SJSA1 (cell line): Measurements from ENCODE around the gene NSFL1C. TPM values are rescaled to one million over a fixed set of nuclear protein-coding genes. Genes with fewer than 3 reads are reported as not detected.

Source experiments
- DNase-seq, 2 experiments: peaks; one replicate each; pipeline ENCODE4 v3.0.0-alpha.2; 2015 to 2020; ENCODE audit warnings: low spot score in 2 of 2, low read depth in 1 of 2
- H3K27ac ChIP-seq: fragments of 250-450 bp; sonication (Bioruptor Pico); 2 replicates; pipeline ENCODE4 v1.5.1; 2020; ENCODE audit warnings: mild to moderate bottlenecking, moderate library complexity
- H3K27me3 ChIP-seq: fragments of 250-450 bp; sonication (Bioruptor Pico); replicated peaks from 2 replicates; pipeline ENCODE4 v1.5.1; 2020; ENCODE audit warnings: mild to moderate bottlenecking, moderate library complexity
- H3K36me3 ChIP-seq: fragments of 250-450 bp; sonication (Bioruptor Pico); 2 replicates; pipeline ENCODE4 v1.5.1; 2020; ENCODE audit warnings: mild to moderate bottlenecking
- H3K4me1 ChIP-seq: fragments of 250-450 bp; sonication (Bioruptor Pico); replicated peaks from 2 replicates; pipeline ENCODE4 v1.6.1; 2021; ENCODE audit warnings: mild to moderate bottlenecking
- H3K4me3 ChIP-seq: fragments of 250-450 bp; sonication (Bioruptor Pico); 2 replicates; pipeline ENCODE4 v1.5.1; 2020; ENCODE audit warnings: mild to moderate bottlenecking
- H3K9me3 ChIP-seq: fragments of 250-450 bp; sonication (Bioruptor Pico); replicated peaks from 2 replicates; pipeline ENCODE4 v1.5.1; 2020; ENCODE audit warnings: mild to moderate bottlenecking
- total RNA-seq: library from RNA; depleted of rRNA; stranded (reverse); fragments of >200 nt; shearing (Covaris generic); gene quantifications from 2 replicates; pipeline ENCODE4 v1.2.3, GENCODE V29; 2014

NSFL1C gene
- total RNA-seq, 1 experiment from 2014 or later: 57.3 TPM

DNA sequence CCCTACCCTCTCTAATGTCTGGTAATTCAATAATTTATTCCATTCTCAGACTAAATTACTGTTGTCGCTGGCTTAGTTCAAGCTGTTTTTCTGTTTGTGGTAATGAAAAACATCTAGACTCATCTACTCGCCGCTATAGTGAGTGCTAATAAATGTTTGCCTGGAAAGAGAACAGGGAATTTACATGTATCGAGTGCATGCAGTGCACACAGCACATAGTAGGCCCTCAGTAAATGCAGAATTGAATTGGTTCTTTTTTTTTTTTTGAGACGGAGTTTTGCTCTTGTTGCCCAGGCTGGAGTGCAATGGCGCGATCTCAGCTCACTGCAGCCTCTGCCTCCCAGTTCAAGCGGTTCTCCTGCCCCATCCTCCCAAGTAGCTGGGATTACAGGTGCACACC is 7.7 kb upstream of the NSFL1C start:
- Histone ChIP-seq H3K27ac (no peak overlapping the region), H3K4me1 (peaks cover 22% of the 10 kb centered on the region), H3K4me3 (no peak overlapping the region), H3K9me3 (no peaks in the 10 kb centered on the region), H3K27me3 (no peaks in the 10 kb centered on the region), H3K36me3 (no peaks in the 10 kb centered on the region)
- DNase-seq: no peak

- H3K9me3 ChIP-seq: no peaks in the 10 kb centered on the region
- no peaks in the 10 kb centered on the region for H3K27me3 ChIP-seq
- H3K4me3 ChIP-seq: no peak overlapping the region
- no peak for DNase-seq
- no peak overlapping the region for H3K27ac ChIP-seq
- H3K36me3 ChIP-seq: no peaks in the 10 kb centered on the region
- H3K4me1 ChIP-seq: peaks cover 17% of the 10 kb centered on the region
Observed at GRCh38 chr20:1473246-1474220, 6.9 kb upstream of the NSFL1C start.

DNA sequence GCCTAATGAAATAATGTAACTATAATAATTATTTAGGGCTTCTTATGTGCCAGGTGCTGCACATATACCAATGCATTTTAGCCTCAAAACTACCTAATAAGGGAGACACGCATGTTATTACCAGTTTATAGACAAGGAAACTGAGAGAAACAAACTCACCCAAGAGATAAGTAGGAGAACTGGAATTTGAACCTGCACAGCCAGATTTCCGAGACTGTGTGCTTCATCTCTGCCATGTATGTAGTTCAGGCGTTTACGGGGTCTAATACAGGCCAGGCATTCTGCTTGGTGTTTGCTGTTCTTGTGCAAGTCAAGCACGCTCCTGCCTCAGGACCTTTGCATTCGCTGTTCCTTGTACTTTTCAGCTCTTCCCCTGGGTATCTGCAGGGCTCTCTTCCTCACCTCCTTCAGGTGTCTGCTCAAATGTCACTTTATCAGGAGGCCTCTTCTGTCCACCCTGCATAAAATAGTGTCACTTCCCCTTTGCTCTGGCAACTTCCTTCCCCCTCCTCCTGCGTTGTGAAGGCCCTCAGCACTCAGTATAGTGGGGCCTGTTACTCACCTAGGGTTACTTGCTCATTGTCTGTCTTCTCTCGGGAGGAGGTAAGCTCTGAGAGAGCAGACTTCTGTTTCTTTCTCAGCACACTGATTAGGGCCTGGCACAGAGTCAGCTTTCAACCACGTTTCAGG is 6.1 kb upstream of the NSFL1C start:
- H3K27ac ChIP-seq: no peak overlapping the region
- H3K4me3 ChIP-seq: no peak overlapping the region
- H3K36me3 ChIP-seq: no peaks in the 10 kb centered on the region
- no peaks in the 10 kb centered on the region for H3K9me3 ChIP-seq
- no peaks in the 10 kb centered on the region for H3K27me3 ChIP-seq
- no peak for DNase-seq
- H3K4me1 ChIP-seq: peaks cover 13% of the 10 kb centered on the region

DNA sequence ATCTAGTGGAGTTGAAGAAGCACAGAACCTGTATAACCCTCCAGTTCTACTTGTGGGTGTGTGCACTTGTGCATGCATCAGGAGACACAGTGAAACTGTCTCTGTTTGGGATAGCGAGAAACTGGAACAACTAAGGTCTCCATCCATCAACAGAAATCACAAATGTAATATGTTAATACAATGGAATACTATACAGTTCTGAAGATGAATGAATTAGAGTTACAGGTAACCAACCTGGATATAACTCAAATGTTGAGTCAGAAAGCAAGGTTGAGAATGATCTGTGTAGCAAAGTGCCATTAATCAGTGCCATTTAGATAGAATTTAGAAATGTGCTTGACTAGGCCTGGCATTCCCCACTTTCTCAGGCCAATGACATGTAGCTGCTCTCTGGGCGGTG is 4.6 kb upstream of the NSFL1C start:
- Histone ChIP-seq H3K9me3 (peaks cover 3% of the 10 kb centered on the region; the same call in 1 of the 2 replicates), H3K36me3 (peaks cover 4% of the 10 kb centered on the region), H3K4me1 (peaks cover 13% of the 10 kb centered on the region), H3K27ac (no peak overlapping the region), H3K4me3 (no peak overlapping the region), H3K27me3 (no peaks in the 10 kb centered on the region)
- DNase-seq: no peak

GRCh38 chr20:1469925-1470571 is 3.4 kb upstream of the NSFL1C start:
- Histone ChIP-seq H3K27me3 (no peaks in the 10 kb centered on the region), H3K27ac (peak overlapping the region; percentile 59), H3K36me3 (peaks cover 13% of the 10 kb centered on the region), H3K9me3 (peaks cover 3% of the 10 kb centered on the region; the same call in 1 of the 2 replicates), H3K4me1 (peaks cover 22% of the 10 kb centered on the region), H3K4me3 (no peak overlapping the region)
- DNase-seq: peak; percentile 97

GRCh38 chr20:1469306-1469905 is 2.8 kb upstream of the NSFL1C start:
- H3K4me1 ChIP-seq: peaks cover 24% of the 10 kb centered on the region
- no peak for DNase-seq
- peak overlapping the region; percentile 59; the same call in 1 of the 2 replicates for H3K27ac ChIP-seq
- H3K9me3 ChIP-seq: peaks cover 3% of the 10 kb centered on the region; the same call in 1 of the 2 replicates
- peaks cover 20% of the 10 kb centered on the region for H3K36me3 ChIP-seq
- no peak overlapping the region for H3K4me3 ChIP-seq
- H3K27me3 ChIP-seq: no peaks in the 10 kb centered on the region

DNA sequence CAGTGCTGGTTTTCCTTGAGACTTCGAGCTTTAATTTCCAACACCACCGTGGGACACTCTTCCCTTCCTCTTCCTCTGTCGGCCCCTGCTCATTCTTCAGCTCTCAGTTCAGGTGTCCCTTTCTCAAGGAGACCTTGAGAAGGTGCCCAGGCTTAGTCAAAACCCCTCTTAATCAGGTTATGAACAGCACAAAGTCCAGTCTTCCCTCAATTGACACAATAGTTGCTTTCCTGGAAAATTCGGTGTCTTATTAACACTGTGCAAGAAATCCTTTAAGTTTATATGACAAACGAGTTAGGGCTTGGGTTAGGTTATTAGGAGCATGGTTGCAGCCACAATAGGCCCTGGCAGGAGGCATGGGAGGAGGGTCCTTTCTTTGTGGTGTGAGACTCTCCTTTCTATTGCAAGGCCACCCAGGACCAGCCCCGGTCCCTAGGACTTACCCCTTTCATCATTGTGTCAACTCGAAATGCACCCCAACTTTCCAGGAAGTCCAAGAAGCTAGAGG is 1.5 kb upstream of the NSFL1C start:
- Histone ChIP-seq H3K4me3 (no peak overlapping the region), H3K9me3 (peaks cover 3% of the 10 kb centered on the region; the same call in 1 of the 2 replicates), H3K4me1 (peaks cover 24% of the 10 kb centered on the region), H3K27me3 (no peaks in the 10 kb centered on the region), H3K36me3 (peaks cover 32% of the 10 kb centered on the region), H3K27ac (no peak overlapping the region)
- DNase-seq: no peak

DNA sequence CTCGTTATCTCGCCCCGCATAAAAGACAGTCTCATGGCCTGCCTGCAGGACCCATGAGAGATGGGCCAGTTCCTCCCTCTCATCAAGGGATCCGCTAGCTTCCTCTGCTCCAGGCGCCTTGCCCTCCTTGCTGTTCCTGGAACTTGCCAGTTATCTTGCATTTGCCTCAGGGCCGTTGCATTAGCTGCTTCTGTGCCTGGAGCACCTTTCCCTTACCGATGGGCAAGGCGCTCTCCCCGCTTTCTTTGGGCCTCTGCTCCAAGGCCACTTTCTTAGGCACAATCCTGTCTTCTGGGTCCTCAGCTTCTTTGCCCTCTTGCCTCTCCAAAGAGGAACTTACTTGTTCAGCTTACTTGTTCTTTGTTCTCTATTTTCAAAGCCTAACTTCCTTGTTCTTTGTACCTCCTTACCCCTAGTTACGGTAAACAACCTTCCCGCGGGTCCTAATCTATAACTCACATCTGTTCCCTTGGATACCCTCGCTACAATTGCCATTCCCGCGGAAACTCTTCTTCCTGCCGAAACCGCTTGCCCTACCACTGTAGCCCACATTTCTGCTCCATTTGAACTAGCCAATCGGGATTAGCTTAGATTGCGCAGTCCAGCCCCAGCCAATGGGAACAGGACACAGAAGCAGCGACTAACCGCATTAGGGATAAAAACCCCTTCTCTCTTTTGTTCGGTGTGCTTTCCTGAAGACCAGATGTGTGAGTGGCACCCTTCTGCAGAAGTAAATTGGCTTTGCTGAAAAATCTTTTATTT is 887 bp upstream of the NSFL1C start:
- no peak overlapping the region for H3K27ac ChIP-seq
- peaks cover 3% of the 10 kb centered on the region; the same call in 1 of the 2 replicates for H3K9me3 ChIP-seq
- no peaks in the 10 kb centered on the region for H3K27me3 ChIP-seq
- peaks cover 38% of the 10 kb centered on the region for H3K36me3 ChIP-seq
- DNase-seq: no peak
- H3K4me1 ChIP-seq: peaks cover 24% of the 10 kb centered on the region
- no peak overlapping the region for H3K4me3 ChIP-seq

- DNase-seq: no peak
- Histone ChIP-seq H3K9me3 (peaks cover 3% of the 10 kb centered on the region; the same call in 1 of the 2 replicates), H3K4me1 (peaks cover 24% of the 10 kb centered on the region), H3K4me3 (peak overlapping the region; percentile 98), H3K27me3 (no peaks in the 10 kb centered on the region), H3K36me3 (peaks cover 39% of the 10 kb centered on the region), H3K27ac (no peak overlapping the region)
Observed at GRCh38 chr20:1467082-1467354, 369 bp upstream of the NSFL1C start.

GRCh38 chr20:1465470-1466210 is 1.0 kb downstream of the NSFL1C start:
- Histone ChIP-seq H3K27me3 (no peaks in the 10 kb centered on the region), H3K9me3 (peaks cover 3% of the 10 kb centered on the region; the same call in 1 of the 2 replicates), H3K4me3 (peak overlapping the region; percentile 98), H3K27ac (peak overlapping the region; percentile 86), H3K4me1 (peaks cover 20% of the 10 kb centered on the region), H3K36me3 (peaks cover 53% of the 10 kb centered on the region)
- DNase-seq: no peak

DNA sequence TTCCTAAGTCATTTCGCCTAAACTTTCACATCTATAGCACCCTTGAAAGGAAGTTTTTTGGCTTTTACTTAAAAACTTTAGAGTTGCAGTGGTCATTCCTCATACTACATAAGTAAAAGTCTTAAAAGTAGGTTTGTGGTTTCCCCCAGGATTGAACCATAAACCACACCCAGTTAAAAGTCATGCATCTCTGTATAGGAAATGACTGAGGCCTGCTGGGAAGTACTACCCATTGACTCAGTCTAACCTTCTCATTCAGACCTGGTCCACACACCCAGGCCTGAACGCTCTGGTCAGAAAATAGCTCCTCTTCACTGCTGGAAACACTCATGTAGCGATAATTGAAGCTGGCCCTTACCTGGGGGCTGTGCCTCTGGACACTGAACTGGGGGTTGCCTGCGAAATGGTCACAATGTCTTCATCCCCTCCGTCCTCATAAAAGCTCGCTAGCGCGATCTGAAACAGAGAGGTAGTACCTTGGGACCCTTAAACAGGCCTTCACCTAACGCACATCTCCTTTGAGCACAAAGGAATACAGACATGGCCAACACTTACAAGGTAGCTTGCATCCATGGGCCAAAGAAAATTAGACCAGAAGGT is 2.6 kb downstream of the NSFL1C start:
- H3K27ac ChIP-seq: no peak overlapping the region
- no peak for DNase-seq
- peaks cover 11% of the 10 kb centered on the region for H3K4me1 ChIP-seq
- H3K36me3 ChIP-seq: peaks cover 69% of the 10 kb centered on the region
- no peaks in the 10 kb centered on the region for H3K27me3 ChIP-seq
- no peak overlapping the region for H3K4me3 ChIP-seq
- peaks cover 3% of the 10 kb centered on the region; the same call in 1 of the 2 replicates for H3K9me3 ChIP-seq

DNA sequence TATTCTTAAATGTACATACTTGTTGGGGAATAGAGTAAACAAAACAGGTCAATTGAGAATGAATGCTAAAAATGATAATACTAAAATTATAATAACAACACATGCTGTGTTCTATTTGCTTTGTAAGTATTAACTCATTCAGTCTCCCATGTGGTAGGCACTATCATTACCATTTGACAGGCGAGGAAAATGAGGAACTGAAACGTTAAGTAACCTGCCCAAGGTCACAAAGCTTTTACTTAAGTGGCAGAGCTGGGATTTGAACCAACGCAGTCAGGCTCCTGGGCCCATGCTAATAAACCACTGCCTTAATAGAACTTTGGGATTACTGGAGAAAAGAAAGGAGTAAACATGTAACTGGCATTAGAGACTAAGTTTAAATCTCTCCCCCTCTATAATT is 3.8 kb downstream of the NSFL1C start:
- Histone ChIP-seq H3K4me3 (no peak overlapping the region), H3K27me3 (no peaks in the 10 kb centered on the region), H3K9me3 (peaks cover 3% of the 10 kb centered on the region; the same call in 1 of the 2 replicates), H3K36me3 (peaks cover 81% of the 10 kb centered on the region), H3K4me1 (peaks cover 11% of the 10 kb centered on the region), H3K27ac (no peak overlapping the region)
- DNase-seq: no peak
